Brain microvascular endothelial cell (primary cell): ENCODE results near the gene ARHGAP26.

Source experiments
- DNase-seq: peaks from one replicate; pipeline ENCODE4 v3.0.0-alpha.2; 2020
- H3K27ac ChIP-seq: fragments of 250-450 bp; sonication (Bioruptor Pico); 2 replicates; pipeline ENCODE4 v1.5.1; 2020; ENCODE audit warnings: mild to moderate bottlenecking, moderate library complexity
- H3K27me3 ChIP-seq: fragments of 250-450 bp; sonication (Bioruptor Pico); replicated peaks from 2 replicates; pipeline ENCODE4 v1.5.1; 2020; ENCODE audit warnings: mild to moderate bottlenecking
- H3K36me3 ChIP-seq: fragments of 250-450 bp; sonication (Bioruptor Pico); replicated peaks from 2 replicates; pipeline ENCODE4 v1.5.1; 2020; ENCODE audit warnings: mild to moderate bottlenecking
- H3K4me3 ChIP-seq: 2 replicates; pipeline ENCODE4 v1.5.1; 2011; ENCODE audit warnings: low read depth, mild to moderate bottlenecking, control low read depth, low read length, moderate library complexity
- CTCF ChIP-seq: IDR thresholded peaks from 2 replicates; pipeline ENCODE4 v1.5.1; 2011; ENCODE audit warnings: low read depth, mild to moderate bottlenecking, moderate library complexity, low read length, control low read depth, inconsistent platforms; ENCODE audit errors: missing control alignments
- in situ Hi-C: cut with HindIII; loops from 2 replicates; pipeline ENCODE4 v1.10.0; 2017; ENCODE audit warnings: low sequenced_read_pairs, low pct_ligation_motif_present

ARHGAP26 gene

GRCh38 chr5:142769251-142769792 lies 855 bp upstream of the ARHGAP26 start:
- no peak overlapping the region for H3K27ac ChIP-seq
- DNase-seq = peak; percentile 12
- in situ Hi-C loops = no loop called here

GRCh38 chr5:142770650-142771609 lies 753 bp downstream of the ARHGAP26 start:
- no peak for TF ChIP-seq CTCF
- peak; percentile 39 for DNase-seq
- Histone ChIP-seq H3K36me3 (no peaks in the 10 kb centered on the region), H3K4me3 (peak overlapping the region; percentile 95), H3K27ac (peak overlapping the region; percentile 51), H3K27me3 (no peaks in the 10 kb centered on the region)
- in situ Hi-C loops = no loop called here

More at GRCh38 chr5:142769251-142769792, 855 bp upstream of the ARHGAP26 start:
- Histone ChIP-seq H3K4me3 (peak overlapping the region; percentile 95), H3K27me3 (no peaks in the 10 kb centered on the region), H3K36me3 (no peaks in the 10 kb centered on the region)
- TF ChIP-seq CTCF = no peak

- no peak for DNase-seq
- no peak for TF ChIP-seq CTCF
- no peaks in the 10 kb centered on the region for H3K27me3 ChIP-seq
- in situ Hi-C loops = no loop called here
- H3K27ac ChIP-seq = no peak overlapping the region
- H3K4me3 ChIP-seq = peak overlapping the region; percentile 95
- H3K36me3 ChIP-seq = no peaks in the 10 kb centered on the region
Measured at GRCh38 chr5:142771666-142772065, 1.5 kb downstream of the ARHGAP26 start.

- Histone ChIP-seq H3K36me3 (no peaks in the 10 kb centered on the region), H3K4me3 (no peak overlapping the region), H3K27ac (no peak overlapping the region), H3K27me3 (no peaks in the 10 kb centered on the region)
- DNase-seq = no peak
- TF ChIP-seq CTCF = no peak
- in situ Hi-C loops = no loop called here
Measured at GRCh38 chr5:142772446-142773293, 2.5 kb downstream of the ARHGAP26 start.

- no peak for DNase-seq
- in situ Hi-C loops = no loop called here
- TF ChIP-seq CTCF = no peak
- no peak overlapping the region for H3K27ac ChIP-seq
- no peaks in the 10 kb centered on the region for H3K27me3 ChIP-seq
- no peaks in the 10 kb centered on the region for H3K36me3 ChIP-seq
- no peak overlapping the region for H3K4me3 ChIP-seq
Measured at GRCh38 chr5:142777099-142777498, 6.9 kb downstream of the ARHGAP26 start.
